GM23338 (cell line): Measurements from ENCODE around the gene ALG5. TPM values are rescaled to one million over a fixed set of nuclear protein-coding genes. Genes with fewer than 3 reads are reported as not detected.

Experiments used
- ATAC-seq: fragments of 200-7000 bp; cut with Tn5 transposase; 3 replicates; pipeline ENCODE4 v1.9.1; 2020
- DNase-seq: peaks from one replicate; pipeline ENCODE4 v3.0.0-alpha.2; 2015; ENCODE audit warnings: low spot score
- H2AFZ ChIP-seq: fragments of 200-600 bp; sonication (generic); 2 replicates; pipeline ENCODE4 v1.8.0; 2016; ENCODE audit warnings: antibody characterized with exemption, mild to moderate bottlenecking, moderate library complexity
- H3F3A ChIP-seq: fragments of 200-600 bp; sonication (generic); replicated peaks from 2 replicates; pipeline ENCODE4 v1.8.0; 2017; ENCODE audit warnings: antibody characterized with exemption, mixed run types, low read depth
- H3K27ac ChIP-seq: fragments of 200-600 bp; sonication (generic); 2 replicates; pipeline ENCODE4 v1.6.1; 2016; ENCODE audit warnings: low read depth
- H3K27me3 ChIP-seq: fragments of 200-600 bp; sonication (generic); 2 replicates; pipeline ENCODE4 v1.8.0; 2016; ENCODE audit warnings: mild to moderate bottlenecking, mixed run types, moderate library complexity; ENCODE audit not compliant: insufficient read depth
- H3K36me3 ChIP-seq: fragments of 200-600 bp; sonication (generic); 2 replicates; pipeline ENCODE4 v1.8.0; 2016; ENCODE audit warnings: mild to moderate bottlenecking; ENCODE audit not compliant: insufficient read depth
- H3K4me1 ChIP-seq: fragments of 200-600 bp; sonication (generic); 2 replicates; pipeline ENCODE4 v1.8.0; 2016; ENCODE audit warnings: mild to moderate bottlenecking, moderate library complexity; ENCODE audit not compliant: insufficient read depth
- H3K4me2 ChIP-seq: fragments of 200-600 bp; sonication (generic); 2 replicates; pipeline ENCODE4 v1.7.1; 2017; ENCODE audit warnings: mixed run types
- H3K4me3 ChIP-seq: fragments of 200-600 bp; sonication (generic); 2 replicates; pipeline ENCODE4 v1.6.1; 2016; ENCODE audit warnings: mixed run types
- H3K79me2 ChIP-seq: fragments of 200-600 bp; sonication (generic); replicated peaks from 2 replicates; pipeline ENCODE4 v1.8.0; 2017; ENCODE audit warnings: mild to moderate bottlenecking; ENCODE audit not compliant: insufficient read depth
- H3K9me2 ChIP-seq: fragments of 200-600 bp; sonication (generic); 2 replicates; pipeline ENCODE4 v1.8.0; 2017; ENCODE audit not compliant: insufficient read depth
- H4K20me1 ChIP-seq: fragments of 200-600 bp; sonication (generic); replicated peaks from 2 replicates; pipeline ENCODE4 v1.8.0; 2017; ENCODE audit warnings: mild to moderate bottlenecking; ENCODE audit not compliant: insufficient read depth
- H3K27ac Mint-ChIP-seq: 2 replicates; pipeline ENCODE4 v1.8.0; 2020; ENCODE audit warnings: inconsistent platforms, mild to moderate bottlenecking, moderate library complexity, mixed read lengths
- H3K27me3 Mint-ChIP-seq: 3 replicates; pipeline ENCODE4 v1.8.0; 2022; ENCODE audit warnings: low read depth, mild to moderate bottlenecking, moderate library complexity, mixed read lengths, inconsistent platforms; ENCODE audit not compliant: insufficient read depth, poor library complexity
- H3K36me3 Mint-ChIP-seq: 3 replicates; pipeline ENCODE4 v1.8.0; 2021; ENCODE audit warnings: low read depth, mild to moderate bottlenecking, inconsistent platforms, moderate library complexity, mixed read lengths
- H3K4me1 Mint-ChIP-seq: 3 replicates; pipeline ENCODE4 v1.8.0; 2020; ENCODE audit warnings: mild to moderate bottlenecking, inconsistent platforms, mixed read lengths
- H3K4me3 Mint-ChIP-seq: 3 replicates; pipeline ENCODE4 v1.8.0; 2021; ENCODE audit warnings: moderate library complexity, mild to moderate bottlenecking, inconsistent platforms, mixed read lengths
- H3K9me3 Mint-ChIP-seq: 3 replicates; pipeline ENCODE4 v1.8.0; 2020; ENCODE audit warnings: moderate library complexity, mild to moderate bottlenecking, inconsistent platforms, mixed read lengths
- JUNB ChIP-seq: IDR thresholded peaks from one replicate; pipeline ENCODE4 v1.6.1; 2016; ENCODE audit warnings: antibody characterized with exemption; ENCODE audit not compliant: unreplicated experiment
- NANOG ChIP-seq: IDR thresholded peaks from 2 replicates; pipeline ENCODE4 v1.6.1; 2016; ENCODE audit warnings: antibody characterized with exemption, borderline replicate concordance
- POLR2AphosphoS5 ChIP-seq: IDR thresholded peaks from 2 replicates; pipeline ENCODE4 v1.6.1; 2016; ENCODE audit warnings: antibody characterized with exemption, low read depth
- STAT1 ChIP-seq: IDR thresholded peaks from one replicate; pipeline ENCODE4 v1.6.1; 2016; ENCODE audit warnings: antibody characterized with exemption; ENCODE audit not compliant: unreplicated experiment
- ZNF114 ChIP-seq: fragments of 250-450 bp; sonication (Bioruptor Pico); IDR thresholded peaks from 2 replicates; pipeline ENCODE4 v1.5.0; 2020; ENCODE audit warnings: mild to moderate bottlenecking, moderate library complexity
- ZNF331 ChIP-seq: fragments of 250-450 bp; sonication (Bioruptor Pico); IDR thresholded peaks from 2 replicates; pipeline ENCODE4 v1.5.0; 2020; ENCODE audit warnings: low read depth, mild to moderate bottlenecking, moderate library complexity
- polyA plus RNA-seq: library from polyadenylated mRNA; unstranded; fragments of >200 nt; fragmentation: Nextera tagmentation; extraction: Ambion mirVana; gene quantifications from 2 replicates; pipeline ENCODE4 v1.2.1, GENCODE V29; 2016
- total RNA-seq: library from RNA; depleted of rRNA; stranded (reverse); fragments of >200 nt; shearing (Covaris generic); gene quantifications from 2 replicates; pipeline ENCODE4 v1.2.3, GENCODE V29; 2014
- TF ChIP-seq, protein P1 (sequence below), 2 experiments: fragments of 200-600 bp in 1 of 2; sonication (generic) in 1 of 2; conservative IDR thresholded peaks; 2 replicates each; pipeline versions ENCODE4 v1.5.1 to v1.6.1; 2016 to 2017; ENCODE audit warnings: antibody characterized with exemption in 2 of 2, low read depth in 2 of 2, mild to moderate bottlenecking in 2 of 2, moderate library complexity in 1 of 2
- TF ChIP-seq, protein P2 (sequence below): IDR thresholded peaks from 2 replicates; pipeline ENCODE4 v1.6.1; 2016; ENCODE audit warnings: antibody characterized with exemption
- TF ChIP-seq, protein P3 (sequence below): IDR thresholded peaks from one replicate; pipeline ENCODE4 v1.6.1; 2018; ENCODE audit warnings: antibody characterized with exemption; ENCODE audit not compliant: unreplicated experiment

ALG5 gene
- total and polyA plus RNA-seq, 2 experiments from 2014 or later: 15.6 to 34.0 TPM

DNA sequence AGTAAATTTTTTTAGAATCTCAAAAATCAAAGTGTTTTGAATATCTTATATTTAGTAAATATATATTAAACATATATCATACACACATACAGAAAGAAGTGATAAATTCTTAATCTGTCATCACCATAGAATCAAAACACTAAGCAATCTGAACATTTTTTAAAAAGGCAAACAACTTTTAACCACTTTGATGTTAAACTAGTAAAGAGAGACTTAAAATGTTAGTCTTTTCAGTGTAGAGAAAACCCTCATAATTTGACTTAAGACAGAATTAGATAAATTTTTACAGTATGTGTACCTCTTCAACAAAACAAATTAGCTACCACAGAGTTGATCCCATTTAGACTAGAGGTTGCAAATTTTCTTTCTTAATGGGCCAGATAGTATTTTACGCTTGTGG is 46.9 kb upstream of the ALG5 start (continued):
- TF ChIP-seq, protein P1, sequence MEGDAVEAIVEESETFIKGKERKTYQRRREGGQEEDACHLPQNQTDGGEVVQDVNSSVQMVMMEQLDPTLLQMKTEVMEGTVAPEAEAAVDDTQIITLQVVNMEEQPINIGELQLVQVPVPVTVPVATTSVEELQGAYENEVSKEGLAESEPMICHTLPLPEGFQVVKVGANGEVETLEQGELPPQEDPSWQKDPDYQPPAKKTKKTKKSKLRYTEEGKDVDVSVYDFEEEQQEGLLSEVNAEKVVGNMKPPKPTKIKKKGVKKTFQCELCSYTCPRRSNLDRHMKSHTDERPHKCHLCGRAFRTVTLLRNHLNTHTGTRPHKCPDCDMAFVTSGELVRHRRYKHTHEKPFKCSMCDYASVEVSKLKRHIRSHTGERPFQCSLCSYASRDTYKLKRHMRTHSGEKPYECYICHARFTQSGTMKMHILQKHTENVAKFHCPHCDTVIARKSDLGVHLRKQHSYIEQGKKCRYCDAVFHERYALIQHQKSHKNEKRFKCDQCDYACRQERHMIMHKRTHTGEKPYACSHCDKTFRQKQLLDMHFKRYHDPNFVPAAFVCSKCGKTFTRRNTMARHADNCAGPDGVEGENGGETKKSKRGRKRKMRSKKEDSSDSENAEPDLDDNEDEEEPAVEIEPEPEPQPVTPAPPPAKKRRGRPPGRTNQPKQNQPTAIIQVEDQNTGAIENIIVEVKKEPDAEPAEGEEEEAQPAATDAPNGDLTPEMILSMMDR (conservative IDR thresholded peaks at IDR 0.05; ENCODE audit: low read depth in 2 of 2): no peak
- TF ChIP-seq ZNF331 (CRISPR knock-in tag) (no peak), NANOG (no peak), POLR2AphosphoS5 (no peak), ZNF114 (CRISPR knock-in tag) (no peak), JUNB (no peak), STAT1 (no peak)
- TF ChIP-seq, protein P2, sequence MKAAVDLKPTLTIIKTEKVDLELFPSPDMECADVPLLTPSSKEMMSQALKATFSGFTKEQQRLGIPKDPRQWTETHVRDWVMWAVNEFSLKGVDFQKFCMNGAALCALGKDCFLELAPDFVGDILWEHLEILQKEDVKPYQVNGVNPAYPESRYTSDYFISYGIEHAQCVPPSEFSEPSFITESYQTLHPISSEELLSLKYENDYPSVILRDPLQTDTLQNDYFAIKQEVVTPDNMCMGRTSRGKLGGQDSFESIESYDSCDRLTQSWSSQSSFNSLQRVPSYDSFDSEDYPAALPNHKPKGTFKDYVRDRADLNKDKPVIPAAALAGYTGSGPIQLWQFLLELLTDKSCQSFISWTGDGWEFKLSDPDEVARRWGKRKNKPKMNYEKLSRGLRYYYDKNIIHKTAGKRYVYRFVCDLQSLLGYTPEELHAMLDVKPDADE: no peak
- TF ChIP-seq, protein P3, sequence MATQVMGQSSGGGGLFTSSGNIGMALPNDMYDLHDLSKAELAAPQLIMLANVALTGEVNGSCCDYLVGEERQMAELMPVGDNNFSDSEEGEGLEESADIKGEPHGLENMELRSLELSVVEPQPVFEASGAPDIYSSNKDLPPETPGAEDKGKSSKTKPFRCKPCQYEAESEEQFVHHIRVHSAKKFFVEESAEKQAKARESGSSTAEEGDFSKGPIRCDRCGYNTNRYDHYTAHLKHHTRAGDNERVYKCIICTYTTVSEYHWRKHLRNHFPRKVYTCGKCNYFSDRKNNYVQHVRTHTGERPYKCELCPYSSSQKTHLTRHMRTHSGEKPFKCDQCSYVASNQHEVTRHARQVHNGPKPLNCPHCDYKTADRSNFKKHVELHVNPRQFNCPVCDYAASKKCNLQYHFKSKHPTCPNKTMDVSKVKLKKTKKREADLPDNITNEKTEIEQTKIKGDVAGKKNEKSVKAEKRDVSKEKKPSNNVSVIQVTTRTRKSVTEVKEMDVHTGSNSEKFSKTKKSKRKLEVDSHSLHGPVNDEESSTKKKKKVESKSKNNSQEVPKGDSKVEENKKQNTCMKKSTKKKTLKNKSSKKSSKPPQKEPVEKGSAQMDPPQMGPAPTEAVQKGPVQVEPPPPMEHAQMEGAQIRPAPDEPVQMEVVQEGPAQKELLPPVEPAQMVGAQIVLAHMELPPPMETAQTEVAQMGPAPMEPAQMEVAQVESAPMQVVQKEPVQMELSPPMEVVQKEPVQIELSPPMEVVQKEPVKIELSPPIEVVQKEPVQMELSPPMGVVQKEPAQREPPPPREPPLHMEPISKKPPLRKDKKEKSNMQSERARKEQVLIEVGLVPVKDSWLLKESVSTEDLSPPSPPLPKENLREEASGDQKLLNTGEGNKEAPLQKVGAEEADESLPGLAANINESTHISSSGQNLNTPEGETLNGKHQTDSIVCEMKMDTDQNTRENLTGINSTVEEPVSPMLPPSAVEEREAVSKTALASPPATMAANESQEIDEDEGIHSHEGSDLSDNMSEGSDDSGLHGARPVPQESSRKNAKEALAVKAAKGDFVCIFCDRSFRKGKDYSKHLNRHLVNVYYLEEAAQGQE: no peak

DNA sequence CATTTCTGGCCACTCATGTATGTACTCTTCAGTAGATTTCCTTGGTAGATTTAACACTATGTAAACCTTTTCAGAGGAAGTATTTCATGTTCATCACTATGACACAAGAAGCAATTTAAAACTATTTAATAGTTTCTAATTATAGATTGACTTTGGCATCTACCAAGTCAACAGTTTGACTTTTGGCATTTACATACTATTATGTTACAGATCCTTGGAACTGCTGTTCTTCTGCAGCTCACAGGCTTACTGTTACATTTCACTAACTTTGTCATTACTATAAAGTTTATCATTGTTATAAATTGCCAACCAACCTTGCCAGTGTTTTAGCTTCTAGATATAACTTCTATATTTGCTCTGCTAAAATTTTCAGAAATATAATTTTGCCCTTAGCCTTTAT is 41.6 kb upstream of the ALG5 start:
- H3K36me3 ChIP-seq: peaks cover 51% of the 10 kb centered on the region
- no peaks in the 10 kb centered on the region for H3K4me1 Mint-ChIP-seq

More for the DNA sequence above, 41.6 kb upstream of the ALG5 start:
- Mint-ChIP-seq H3K4me3 (no peak overlapping the region), H3K9me3 (no peaks in the 10 kb centered on the region), H3K27me3 (peaks cover 2% of the 10 kb centered on the region), H3K36me3 (peaks cover 71% of the 10 kb centered on the region), H3K27ac (no peak overlapping the region)
- H4K20me1 ChIP-seq: peaks cover 14% of the 10 kb centered on the region; the same call in 1 of the 2 replicates
- no peaks in the 10 kb centered on the region for H3F3A ChIP-seq
- ATAC-seq: no peak
- H3K4me3 ChIP-seq: no peak overlapping the region
- no peaks in the 10 kb centered on the region for H3K9me2 ChIP-seq
- H3K4me2 ChIP-seq: no peak overlapping the region
- no peaks in the 10 kb centered on the region; the same call in 1 of the 2 replicates for H3K79me2 ChIP-seq
- no peak overlapping the region for H2AFZ ChIP-seq
- no peak for TF ChIP-seq NANOG
- no peak for TF ChIP-seq JUNB
- H3K27me3 ChIP-seq: no peaks in the 10 kb centered on the region
- no peak overlapping the region for H3K27ac ChIP-seq
- no peaks in the 10 kb centered on the region for H3K4me1 ChIP-seq
- DNase-seq: no peak
